Lung (tissue), 13 donors: ENCODE data around the gene DPH1. TPM values are rescaled to one million over a fixed set of nuclear protein-coding genes. Genes with fewer than 3 reads are reported as not detected.
A peak's percentile ranks its signal among the peaks of the same experiment; 100 is the strongest.

Source experiments
- ATAC-seq: fragments of 200-7000 bp; cut with Tn5 transposase; one replicate; pipeline ENCODE4 v1.9.1; 2020; ENCODE audit warnings: moderate number of reproducible peaks; ENCODE audit not compliant: insufficient read depth, low FRiP score
- DNase-seq, 3 donors: peaks; one replicate each; pipeline ENCODE4 v3.0.0-alpha.2; 2013 to 2017
- H3K27ac ChIP-seq, 2 donors: one replicate each; pipeline ENCODE4 v1.5.1; 2013; ENCODE audit warnings: mild to moderate bottlenecking in 2 of 2, moderate library complexity in 2 of 2, control low read depth in 1 of 2, inconsistent platforms in 1 of 2, low read depth in 1 of 2, low read length in 1 of 2
- H3K27me3 ChIP-seq, 3 donors: one replicate each; pipeline ENCODE4 v1.5.1; 2013; ENCODE audit warnings: low read length in 2 of 3; ENCODE audit not compliant: control insufficient read depth in 3 of 3, insufficient read depth in 3 of 3
- H3K36me3 ChIP-seq, 4 donors: one replicate each; pipeline ENCODE4 v1.5.1; 2013; ENCODE audit warnings: low read length in 4 of 4, mild to moderate bottlenecking in 1 of 4, moderate library complexity in 1 of 4; ENCODE audit not compliant: control insufficient read depth in 4 of 4, insufficient read depth in 4 of 4
- H3K4me1 ChIP-seq, 5 donors: one replicate each; pipeline ENCODE4 v1.5.1; 2013; ENCODE audit warnings: low read length in 5 of 5, mild to moderate bottlenecking in 2 of 5, moderate library complexity in 1 of 5; ENCODE audit not compliant: control insufficient read depth in 5 of 5, insufficient read depth in 5 of 5
- H3K4me3 ChIP-seq: one replicate; pipeline ENCODE4 v1.5.1; 2013; ENCODE audit warnings: mild to moderate bottlenecking, control low read depth, moderate library complexity
- H3K9ac ChIP-seq, 2 donors: one replicate each; pipeline ENCODE4 v1.5.1; 2013; ENCODE audit warnings: low read length in 2 of 2, control low read depth in 1 of 2; ENCODE audit not compliant: insufficient read depth in 1 of 2
- H3K9me3 ChIP-seq, 4 donors: one replicate each; pipeline ENCODE4 v1.5.1; 2013; ENCODE audit warnings: low read length in 3 of 4, mild to moderate bottlenecking in 1 of 4, moderate library complexity in 1 of 4; ENCODE audit not compliant: control insufficient read depth in 4 of 4, insufficient read depth in 3 of 4
- WGBS, 2 donors: extraction: QIAGEN DNeasy Blood & Tissue Kit; methylation state at CpG; one replicate each; pipeline ENCODE4 v1.1.7; 2013; 5-methylcytosine and 5-hydroxymethylcytosine counted together
- polyA plus RNA-seq, 2 donors: library from polyadenylated mRNA; stranded (reverse); fragments of 200-250 nt; gene quantifications; one replicate each; pipeline ENCODE4 v1.2.1, GENCODE V29; 2013
- small RNA-seq: library from RNA; depleted of rRNA; stranded (forward); fragments of <200 nt; gene quantifications from one replicate; pipeline ENCODE3, GENCODE V24; 2014; ENCODE audit warnings: low replicate concordance
- total RNA-seq, 2 donors: library from RNA; depleted of rRNA in 1 of 2; stranded (reverse); fragments of >200 nt in 1 of 2; gene quantifications; one replicate each; pipeline ENCODE4 v1.2.1, GENCODE V29; 2014 to 2021
- TF ChIP-seq, protein P1 (sequence below): IDR thresholded peaks from 2 replicates; pipeline ENCODE4 v1.5.1; 2012; ENCODE audit warnings: mild to moderate bottlenecking; ENCODE audit errors: control extremely low read depth, extremely low read depth
- donor health status: control.
- donor health status: control.
- donor health status: Bipolar disorder and iron deficiency.
- donor health status: healthy.
- donor health status: DM: yes; HTN: yes; CAD: no.

The DPH1 gene
- total and polyA plus RNA-seq, 4 donors: 21.1 to 37.8 (median 27.2) TPM

DNA sequence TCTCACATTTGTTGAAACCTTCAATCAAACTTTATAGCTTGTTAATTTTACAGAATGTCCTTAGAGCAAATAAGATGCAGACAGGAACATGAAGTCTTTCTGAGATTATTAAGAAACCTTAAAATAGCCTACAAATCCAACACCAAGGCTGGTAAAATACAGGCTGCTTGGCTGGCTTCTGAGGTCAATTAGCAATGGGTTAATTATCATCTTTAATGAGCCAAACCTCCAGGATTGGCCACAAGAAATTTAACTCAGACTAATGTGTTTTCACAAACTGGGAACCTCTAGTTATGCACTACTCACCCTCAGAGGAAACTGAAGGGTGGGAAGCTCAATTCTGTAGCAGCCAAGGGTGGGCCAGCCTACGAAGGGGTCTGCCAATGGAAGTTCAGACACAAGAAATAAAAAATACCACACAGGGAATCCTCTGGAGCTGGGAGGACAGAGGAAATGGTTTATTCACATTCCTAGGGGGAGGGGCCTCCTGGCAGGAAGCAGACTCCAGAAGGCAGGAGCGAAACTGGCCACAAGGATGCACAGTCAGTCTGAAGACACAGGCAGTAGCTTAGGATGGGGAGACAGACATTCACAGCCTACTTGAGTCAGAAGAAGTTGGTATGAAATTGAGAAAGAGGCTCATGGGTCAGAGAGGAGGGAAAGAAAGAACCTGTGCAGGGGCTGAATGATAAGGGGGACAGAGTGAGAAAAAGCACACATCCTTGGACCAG, 61.0 kb downstream of the DPH1 start:
- DNase-seq (peak; percentile 91 to 95 (median 94)), ATAC-seq (no peak)
- H3K27me3 ChIP-seq: no peaks in the 10 kb centered on the region
- H3K9me3 ChIP-seq: no peaks in the 10 kb centered on the region
- TF ChIP-seq, protein P1, sequence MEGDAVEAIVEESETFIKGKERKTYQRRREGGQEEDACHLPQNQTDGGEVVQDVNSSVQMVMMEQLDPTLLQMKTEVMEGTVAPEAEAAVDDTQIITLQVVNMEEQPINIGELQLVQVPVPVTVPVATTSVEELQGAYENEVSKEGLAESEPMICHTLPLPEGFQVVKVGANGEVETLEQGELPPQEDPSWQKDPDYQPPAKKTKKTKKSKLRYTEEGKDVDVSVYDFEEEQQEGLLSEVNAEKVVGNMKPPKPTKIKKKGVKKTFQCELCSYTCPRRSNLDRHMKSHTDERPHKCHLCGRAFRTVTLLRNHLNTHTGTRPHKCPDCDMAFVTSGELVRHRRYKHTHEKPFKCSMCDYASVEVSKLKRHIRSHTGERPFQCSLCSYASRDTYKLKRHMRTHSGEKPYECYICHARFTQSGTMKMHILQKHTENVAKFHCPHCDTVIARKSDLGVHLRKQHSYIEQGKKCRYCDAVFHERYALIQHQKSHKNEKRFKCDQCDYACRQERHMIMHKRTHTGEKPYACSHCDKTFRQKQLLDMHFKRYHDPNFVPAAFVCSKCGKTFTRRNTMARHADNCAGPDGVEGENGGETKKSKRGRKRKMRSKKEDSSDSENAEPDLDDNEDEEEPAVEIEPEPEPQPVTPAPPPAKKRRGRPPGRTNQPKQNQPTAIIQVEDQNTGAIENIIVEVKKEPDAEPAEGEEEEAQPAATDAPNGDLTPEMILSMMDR: no peak
- H3K36me3 ChIP-seq: peaks cover 0 to 2% (median 0%) of the 10 kb centered on the region in 4 donors
- H3K27ac ChIP-seq: peak overlapping the region; percentile 25 to 35
- 46 to 49% methylated on average over 2 of the region's 2 CpGs for WGBS, 2 donors
- H3K4me3 ChIP-seq: no peak overlapping the region
- peak overlapping the region in 1 of 2 donors; percentile 50 for H3K9ac ChIP-seq
- H3K4me1 ChIP-seq: peaks cover 9 to 64% (median 39%) of the 10 kb centered on the region in 5 donors

DNA sequence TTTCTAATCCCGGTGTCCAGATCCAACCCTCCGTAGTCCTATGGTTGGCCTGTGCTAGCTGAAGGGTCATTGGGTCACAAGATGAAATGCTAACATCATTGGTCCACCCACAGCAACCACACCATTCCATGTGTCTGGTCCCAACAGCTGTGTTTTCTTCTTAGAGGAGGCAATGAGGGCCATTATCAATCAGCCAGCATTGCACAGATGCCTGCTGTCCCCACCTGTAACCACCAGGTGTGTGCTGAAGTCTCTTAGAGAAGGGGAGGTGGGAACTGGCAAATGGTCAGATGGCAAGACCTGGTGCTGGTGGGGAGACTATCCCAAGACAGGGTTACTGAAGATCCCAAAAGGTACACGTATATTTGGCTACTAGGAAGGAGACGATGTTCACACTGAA, 62.3 kb downstream of the DPH1 start:
- no peaks in the 10 kb centered on the region for H3K27me3 ChIP-seq
- H3K9me3 ChIP-seq: no peaks in the 10 kb centered on the region
- 69 to 83% methylated on average over 4 of the region's 4 CpGs for WGBS, 2 donors
- peaks cover 0 to 2% (median 0%) of the 10 kb centered on the region in 4 donors for H3K36me3 ChIP-seq
- TF ChIP-seq, protein P1: no peak
- peaks cover 2 to 54% (median 36%) of the 10 kb centered on the region in 5 donors for H3K4me1 ChIP-seq
- H3K9ac ChIP-seq: peak overlapping the region in 1 of 2 donors; percentile 2
- H3K4me3 ChIP-seq: no peak overlapping the region
- ATAC-seq: no peak
- H3K27ac ChIP-seq: no peak overlapping the region
- no peak for DNase-seq

DNA sequence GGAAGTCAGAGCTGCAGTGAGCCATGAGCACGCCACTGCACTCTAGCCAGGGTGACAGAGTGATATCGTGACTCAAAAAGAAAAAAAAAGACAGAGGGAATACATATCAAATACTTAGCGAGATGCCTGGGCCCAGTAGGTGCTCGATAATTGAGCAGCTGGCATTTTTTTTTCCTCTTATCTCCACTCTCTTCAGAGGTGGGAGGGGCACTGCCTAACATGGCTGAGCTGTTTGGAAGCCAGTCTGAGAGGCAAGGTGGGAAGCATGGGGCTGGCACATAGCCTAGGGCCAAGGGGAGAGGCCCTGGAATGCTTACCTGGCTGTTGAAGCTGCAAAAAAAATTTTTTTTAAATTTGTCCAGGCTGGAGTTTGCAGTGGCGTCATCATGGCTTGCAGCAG, 63.4 kb downstream of the DPH1 start:
- H3K36me3 ChIP-seq: peaks cover 0 to 2% (median 0%) of the 10 kb centered on the region in 4 donors
- peak in 2 of 3 donors; percentile 67 to 79 for DNase-seq
- no peak overlapping the region for H3K9ac ChIP-seq
- ATAC-seq: peak; percentile 47
- TF ChIP-seq, protein P1: no peak
- peaks cover 0 to 43% (median 28%) of the 10 kb centered on the region in 5 donors for H3K4me1 ChIP-seq
- WGBS, 2 donors: 72 to 86% methylated on average over 5 of the region's 5 CpGs
- no peaks in the 10 kb centered on the region for H3K27me3 ChIP-seq
- H3K27ac ChIP-seq: peak overlapping the region in 1 of 2 donors; percentile 67
- H3K4me3 ChIP-seq: no peak overlapping the region
- H3K9me3 ChIP-seq: no peaks in the 10 kb centered on the region

Small RNAs within 50 kb of the gene (small RNA-seq; reads per million reads assigned to genes)
- gene AC090617.9 (not detected), gene MIR132 (9.3 reads per million, percentile 96 among the genes with 10 or more reads in this experiment), gene MIR212 (7.2 reads per million, percentile 95 among the genes with 10 or more reads in this experiment), gene OVCA2 (not detected)

Other genes with a start within 250 kb of the DPH1 start
- gene SMYD4, start 200.3 kb upstream of the DPH1 start, total RNA-seq: 10 to 100 TPM; 14.7 to 18.2 TPM
- 1 to 10 TPM; 7.5 to 7.7 TPM for gene SMYD4, start 200.3 kb upstream of the DPH1 start, polyA plus RNA-seq
- 10 to 100 TPM; 44.1 to 82.6 TPM for gene RPA1, start 200.1 kb upstream of the DPH1 start, total RNA-seq
- 10 to 100 TPM; 10.7 to 23.0 TPM for gene RPA1, start 200.1 kb upstream of the DPH1 start, polyA plus RNA-seq
- 1 to 10 TPM in 1 of 2 donors, under 1 TPM in 1; 0.65 to 7.3 TPM for gene RTN4RL1, start 4.8 kb upstream of the DPH1 start, total RNA-seq
- 1 to 10 TPM; 1.2 to 3.5 TPM for gene RTN4RL1, start 4.8 kb upstream of the DPH1 start, polyA plus RNA-seq
- 10 to 100 TPM; 11.1 to 31.7 TPM for gene OVCA2, start 11.9 kb downstream of the DPH1 start, total RNA-seq
- 10 to 100 TPM; 43.2 to 55.4 TPM for gene OVCA2, start 11.9 kb downstream of the DPH1 start, polyA plus RNA-seq
- 10 to 100 TPM; 28.9 to 34.8 TPM for gene HIC1, start 24.9 kb downstream of the DPH1 start, total RNA-seq
- gene HIC1, start 24.9 kb downstream of the DPH1 start, polyA plus RNA-seq: 10 to 100 TPM in 1 of 2 donors, 1 to 10 TPM in 1; 5.5 to 14.4 TPM